UCSD-AML1 (cell line): ENCODE data around the gene TMEM19.

Source experiments
- DNase-seq: peaks from one replicate; lab custom pipeline; 2025; ENCODE audit not compliant: unreplicated experiment; lab: John Stamatoyannopoulos, UW

The TMEM19 gene

DNA sequence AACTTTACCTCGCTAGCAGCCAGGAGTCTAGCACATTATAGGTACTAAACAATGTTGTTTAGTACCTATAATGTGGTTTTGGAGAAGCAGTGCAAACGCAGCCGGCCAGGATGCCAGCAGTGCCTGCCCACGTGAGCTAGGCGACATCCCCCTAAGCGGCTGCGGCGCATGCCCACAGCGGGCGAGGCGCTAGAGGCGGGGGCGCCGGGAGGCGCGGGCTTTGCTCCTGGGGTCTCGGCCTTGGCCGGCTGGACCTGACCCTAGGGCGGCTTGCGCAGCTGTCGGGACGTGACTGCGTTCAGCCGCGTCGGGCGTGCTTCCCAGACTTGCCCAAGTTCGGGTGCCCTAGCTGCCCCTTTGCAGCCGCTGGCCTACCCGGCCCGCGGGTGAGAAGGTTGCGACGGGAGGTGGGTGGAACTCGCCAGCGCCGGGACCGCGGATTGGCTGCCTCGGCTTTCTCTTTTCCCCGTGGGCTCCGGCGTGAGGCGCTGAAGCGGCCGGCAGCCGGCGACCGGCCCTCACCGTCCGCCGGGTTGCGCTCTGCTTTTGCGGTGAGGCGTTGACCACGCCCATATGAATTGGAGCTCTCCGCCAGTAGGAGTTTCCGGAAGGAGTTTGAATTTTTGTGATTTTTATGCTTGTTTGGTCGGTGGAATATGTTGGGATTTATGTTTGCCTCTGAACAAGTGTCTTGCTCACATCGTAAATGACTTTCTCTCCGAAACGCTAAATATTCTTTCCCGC, at the start of gene TMEM19:
Gene TMEM19 (plus strand): TSS at position 169 of the 744 bp plus-strand sequence. CDS start 599 bp downstream, outside the sequence.
- peak; percentile 91 for DNase-seq

DNA sequence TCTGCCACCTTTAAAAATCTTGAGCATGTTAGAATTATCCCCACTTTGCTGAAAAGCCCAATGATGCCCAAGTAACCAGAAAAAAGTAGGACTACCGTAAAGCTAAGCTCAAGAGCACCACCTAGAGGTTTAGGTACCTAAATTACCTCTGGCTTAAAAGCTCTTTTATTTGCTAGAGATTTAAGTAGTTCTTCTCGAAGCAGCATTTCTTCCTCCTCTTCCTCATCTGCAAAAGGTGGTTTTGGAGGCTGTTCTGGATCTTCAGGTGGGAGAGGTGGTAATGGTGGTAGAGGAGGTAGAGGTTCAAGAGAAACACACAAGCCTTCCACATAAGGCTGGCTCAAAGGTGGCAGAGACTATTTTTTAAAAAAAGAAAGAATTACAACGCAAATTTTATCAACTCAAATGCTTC, 49.2 kb upstream of the TMEM19 start:
- no peak for DNase-seq

DNA sequence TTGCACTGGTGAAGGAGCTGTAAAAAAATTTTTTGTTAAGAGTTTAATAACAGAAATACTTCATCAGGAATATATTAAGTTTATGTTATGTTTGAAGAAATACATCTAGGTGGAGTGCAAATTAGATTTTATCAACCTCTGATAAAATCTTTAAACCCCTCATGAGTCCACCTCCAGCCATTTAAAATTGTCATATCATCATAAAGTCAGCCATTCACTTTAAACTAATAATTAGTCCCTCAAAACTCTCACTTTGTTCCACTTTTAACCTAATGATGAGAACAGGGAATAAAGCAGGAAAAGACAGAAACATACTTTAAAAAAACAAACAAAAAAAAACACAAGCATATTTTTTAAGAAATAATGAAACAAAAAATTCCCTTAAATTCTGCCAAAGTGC, 47.4 kb upstream of the TMEM19 start:
- no peak for DNase-seq

DNA sequence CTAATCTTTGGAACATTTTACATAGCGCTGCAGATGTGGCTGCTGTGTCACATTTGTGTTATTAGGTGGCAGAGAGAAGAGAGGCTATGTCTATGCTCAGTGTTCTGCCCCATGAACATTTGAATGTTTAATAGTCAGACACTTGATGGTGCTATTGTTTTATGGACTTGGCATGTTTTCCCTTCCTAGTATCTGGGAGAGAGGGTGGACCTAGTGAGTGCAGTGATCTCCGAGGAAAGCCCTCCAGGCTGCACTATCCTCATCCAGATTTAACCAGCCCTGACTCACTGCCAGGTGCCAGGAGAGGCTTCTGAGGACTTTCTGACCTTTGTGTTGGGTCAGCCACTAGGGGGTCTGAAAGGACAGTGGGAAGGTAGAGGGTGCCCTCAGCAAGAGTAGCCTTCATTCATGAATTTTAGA, 46.5 kb upstream of the TMEM19 start:
- peak; percentile 19 for DNase-seq

DNA sequence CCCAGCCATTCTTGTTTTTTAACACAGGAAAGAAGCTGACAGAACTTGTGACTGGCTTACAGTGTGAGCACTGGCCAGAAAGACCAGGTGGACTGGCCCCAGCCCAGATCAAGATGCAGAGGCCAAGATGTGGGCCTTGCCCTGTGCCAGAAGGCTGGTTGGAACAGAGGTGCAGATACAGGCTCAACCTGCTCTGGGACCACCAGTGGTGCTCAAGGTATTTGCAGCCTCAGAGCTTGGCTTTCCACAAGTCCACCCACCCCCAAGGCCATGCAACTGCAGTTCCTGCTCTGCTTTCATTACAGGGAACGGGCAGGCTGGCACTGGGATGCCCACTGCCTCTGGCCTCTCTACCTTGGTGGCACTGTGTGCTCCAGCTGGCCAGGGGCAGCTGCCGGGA, 45.6 kb upstream of the TMEM19 start:
- DNase-seq = no peak

DNA sequence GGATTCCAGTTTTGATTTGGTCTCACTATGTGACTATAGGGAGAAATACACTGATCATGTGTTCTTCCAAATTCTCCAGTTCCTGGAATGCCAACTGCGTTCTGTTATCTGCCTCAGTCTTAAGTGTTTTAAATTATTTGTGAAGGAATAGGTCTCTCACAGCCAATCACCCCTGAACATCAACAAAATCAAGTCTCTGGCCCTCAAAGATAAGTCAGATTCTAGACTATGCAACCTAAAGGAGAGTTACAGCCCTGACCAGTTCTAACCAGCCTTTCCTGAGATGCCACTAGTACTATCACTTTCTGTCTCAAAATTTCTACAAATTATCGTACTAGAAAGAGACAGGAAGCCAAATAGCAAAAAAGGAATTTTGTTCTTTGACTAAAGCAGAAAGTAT, 44.5 kb upstream of the TMEM19 start:
- DNase-seq = no peak

DNA sequence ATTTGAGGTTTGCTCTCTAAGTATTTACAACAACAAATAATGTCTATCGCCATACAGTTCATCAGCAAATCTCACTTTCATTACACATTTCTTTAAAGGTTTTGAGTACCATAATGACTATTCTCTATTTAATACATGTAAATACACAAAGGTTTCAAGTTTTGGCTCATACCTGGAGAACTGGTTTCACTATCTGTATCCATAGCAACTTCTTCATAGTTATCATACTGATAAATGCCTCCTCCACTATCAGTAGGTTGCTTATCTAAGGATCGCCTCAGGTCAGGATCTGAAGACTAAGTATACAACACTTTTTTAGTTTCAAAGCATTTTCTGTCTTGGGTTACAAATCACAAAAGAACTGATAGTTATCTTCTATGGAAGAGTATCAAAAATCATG, 43.6 kb upstream of the TMEM19 start:
- no peak for DNase-seq

DNA sequence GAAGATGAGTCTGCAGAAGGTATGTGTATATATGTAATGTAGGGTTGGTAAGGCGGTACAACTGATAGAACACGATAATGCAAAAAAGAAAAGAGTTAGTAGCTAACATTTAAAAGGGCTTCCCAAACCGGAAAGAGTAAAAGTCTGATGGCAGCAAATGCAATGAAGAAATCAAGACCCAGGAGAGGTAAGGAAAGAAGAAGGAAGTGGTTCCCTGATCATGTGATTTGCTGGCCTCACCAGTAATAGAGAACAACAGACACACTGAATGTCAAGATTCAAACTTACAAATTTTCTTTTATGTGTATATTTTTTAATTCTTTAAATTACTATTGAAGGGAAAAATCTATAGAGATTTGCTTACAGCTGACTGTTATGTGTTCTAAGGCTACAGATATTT, 40.6 kb upstream of the TMEM19 start:
- DNase-seq = no peak

DNA sequence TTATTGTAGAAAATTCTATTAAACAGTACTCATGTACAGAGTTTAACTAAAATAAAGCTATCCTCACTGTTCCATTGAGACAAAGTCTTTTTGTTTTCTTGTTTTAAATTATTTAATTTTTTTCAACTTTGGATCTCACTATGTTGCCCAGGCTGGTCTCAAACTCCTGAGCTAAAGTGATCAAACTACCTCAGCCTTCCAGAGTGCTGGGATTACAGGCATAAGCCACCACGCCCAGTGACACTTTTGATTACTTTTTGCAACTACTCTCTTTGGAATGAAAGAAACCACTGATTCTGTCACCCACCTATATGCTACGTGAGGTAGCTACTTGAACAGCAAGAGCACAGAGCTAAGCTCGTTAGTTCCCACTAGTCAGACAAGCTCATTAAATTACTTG, 39.4 kb upstream of the TMEM19 start:
- no peak for DNase-seq

DNA sequence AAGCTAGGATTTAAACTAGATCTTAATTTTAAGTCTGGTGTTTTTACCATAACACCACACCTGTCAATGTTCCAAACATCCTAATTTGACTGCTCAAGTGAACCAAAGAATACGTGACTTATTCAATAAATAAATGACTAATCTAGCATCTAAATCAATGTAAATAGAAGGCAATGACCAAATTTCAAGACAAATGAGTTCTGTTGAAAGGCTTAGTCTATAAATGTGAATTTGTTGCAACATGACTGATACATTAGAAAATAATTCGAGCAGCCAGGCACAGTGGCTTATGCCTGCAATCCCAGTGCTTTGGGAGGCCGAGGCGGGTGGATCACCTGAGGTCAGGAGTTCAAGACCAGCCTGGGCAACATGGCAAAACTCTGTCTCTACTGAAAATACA, 37.3 kb upstream of the TMEM19 start:
- no peak for DNase-seq

DNA sequence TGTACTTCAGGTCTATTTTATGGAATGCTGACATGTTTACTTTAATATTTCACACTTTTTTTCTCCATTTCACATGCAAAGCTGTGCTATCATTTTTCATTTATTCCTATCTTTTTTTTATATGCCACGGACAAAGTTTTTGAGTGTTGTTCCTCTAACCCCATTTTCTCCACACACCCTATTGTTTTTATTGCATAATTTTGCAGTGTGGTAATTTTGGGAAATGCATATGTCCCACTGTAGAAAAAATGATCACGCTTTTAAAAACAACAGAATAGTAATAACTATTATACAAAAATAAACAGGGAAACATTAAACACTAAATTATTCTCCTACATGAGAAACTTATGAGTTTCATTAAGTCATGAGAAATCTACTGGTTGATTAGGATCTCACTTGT, 36.5 kb upstream of the TMEM19 start:
- DNase-seq = no peak

DNA sequence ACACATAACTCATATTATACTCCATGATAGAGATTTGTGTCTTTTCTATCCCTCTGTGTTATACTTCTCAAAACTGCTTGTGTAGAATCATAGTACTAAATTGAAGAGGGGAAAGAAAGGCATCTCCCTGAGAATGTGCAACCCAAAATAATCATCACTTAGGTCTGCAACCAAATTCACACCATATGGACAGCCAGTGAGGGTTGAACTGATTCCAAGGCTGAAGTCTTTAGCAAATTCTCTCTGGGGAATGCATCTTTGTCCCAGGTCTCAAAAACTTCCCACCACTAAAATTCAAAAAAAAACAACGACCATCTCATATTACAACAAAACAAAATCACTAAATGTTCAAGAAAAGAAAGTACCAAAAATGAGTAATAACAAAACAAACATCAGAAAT, 33.2 kb upstream of the TMEM19 start:
- no peak for DNase-seq

DNA sequence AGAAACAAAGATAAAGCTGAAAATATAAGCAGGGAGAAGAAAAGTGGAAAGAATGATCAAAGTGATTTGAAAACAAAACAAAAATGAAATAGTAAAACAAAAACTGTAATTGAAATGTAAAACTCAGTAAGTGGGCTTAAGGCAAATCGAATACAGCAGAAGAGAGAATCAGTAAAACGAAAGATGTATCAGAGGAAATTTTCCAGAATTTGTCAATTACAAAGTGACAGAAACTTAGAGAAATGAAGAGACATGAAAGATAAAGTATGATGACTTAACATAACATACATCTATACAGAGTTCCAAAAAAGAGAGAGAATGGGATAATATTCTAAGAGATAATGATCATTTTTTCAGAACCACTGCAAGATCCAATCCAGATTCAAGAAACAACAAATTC, 32.7 kb upstream of the TMEM19 start:
- DNase-seq = no peak

DNA sequence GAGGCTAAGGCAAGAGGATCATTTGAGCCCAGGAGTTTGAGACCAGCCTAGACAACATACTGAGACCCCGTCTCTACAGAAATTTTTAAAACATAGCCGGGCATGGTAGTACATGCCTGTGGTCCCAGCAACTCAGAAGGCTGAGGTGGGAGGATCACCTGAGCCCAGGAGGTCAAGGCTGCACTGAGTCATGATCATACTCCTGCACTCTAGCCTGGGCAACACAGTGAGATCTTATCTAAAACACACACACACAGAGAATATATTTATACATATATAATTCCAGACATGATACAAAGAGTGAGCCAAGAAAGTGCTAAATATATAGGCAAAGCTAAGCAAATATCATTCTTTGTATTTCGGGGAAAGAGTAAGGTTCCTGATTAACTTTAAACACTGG, 31.7 kb upstream of the TMEM19 start:
- DNase-seq = no peak

DNA sequence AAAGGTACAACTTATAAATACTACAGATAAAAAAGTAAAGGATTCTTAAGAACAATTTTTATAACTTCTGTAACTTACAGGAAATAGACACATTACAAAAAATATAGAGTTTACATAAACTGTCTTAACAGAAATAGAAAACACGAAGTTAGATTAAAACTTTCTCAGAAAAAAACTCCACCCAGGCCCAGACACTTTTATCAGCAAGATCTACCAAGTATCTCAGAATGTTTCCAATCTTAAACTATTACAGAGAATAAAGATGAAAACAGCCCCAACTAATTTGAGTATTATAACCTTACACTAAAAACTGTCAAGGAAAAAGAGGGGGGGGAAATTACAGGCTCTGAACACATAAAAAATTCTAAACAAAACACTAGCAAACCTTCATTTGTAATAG, 30.4 kb upstream of the TMEM19 start:
- DNase-seq = no peak

DNA sequence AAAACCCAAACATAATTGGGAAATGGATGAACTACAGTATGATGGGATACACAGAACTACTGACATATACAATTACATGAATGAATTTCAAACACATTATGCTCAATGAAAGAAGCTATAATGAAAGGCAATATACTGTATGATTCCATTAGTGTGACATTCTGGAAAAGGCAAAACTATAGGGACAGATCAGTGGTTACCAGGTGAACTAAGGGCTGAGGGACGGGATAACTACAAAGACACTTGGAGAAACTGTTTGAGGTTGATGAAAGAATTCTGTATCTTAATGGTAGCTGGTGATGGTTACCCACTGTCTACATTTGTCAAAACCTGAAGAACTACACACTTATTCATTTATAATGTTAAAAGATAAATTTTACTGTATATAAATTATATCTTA, 30.0 kb upstream of the TMEM19 start:
- DNase-seq = no peak

DNA sequence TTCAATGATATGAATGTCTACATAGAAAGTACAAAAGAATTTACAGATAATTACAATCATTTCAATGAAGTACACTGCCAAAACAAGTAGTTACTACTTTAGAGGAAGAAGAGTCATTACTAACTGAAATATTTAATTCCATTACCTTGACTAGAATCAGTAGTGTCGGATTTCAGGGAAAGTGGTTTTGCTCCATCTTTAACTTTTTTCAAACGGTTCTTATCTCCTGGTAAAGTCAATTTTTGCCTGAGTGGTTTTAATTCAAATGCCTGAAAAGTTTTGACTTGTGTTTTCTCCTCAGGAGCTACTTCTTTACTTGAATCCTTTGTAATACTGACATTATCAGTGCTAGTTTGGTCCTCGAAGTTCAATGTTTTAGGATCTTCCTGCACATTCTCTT, 29.1 kb upstream of the TMEM19 start:
- no peak for DNase-seq

DNA sequence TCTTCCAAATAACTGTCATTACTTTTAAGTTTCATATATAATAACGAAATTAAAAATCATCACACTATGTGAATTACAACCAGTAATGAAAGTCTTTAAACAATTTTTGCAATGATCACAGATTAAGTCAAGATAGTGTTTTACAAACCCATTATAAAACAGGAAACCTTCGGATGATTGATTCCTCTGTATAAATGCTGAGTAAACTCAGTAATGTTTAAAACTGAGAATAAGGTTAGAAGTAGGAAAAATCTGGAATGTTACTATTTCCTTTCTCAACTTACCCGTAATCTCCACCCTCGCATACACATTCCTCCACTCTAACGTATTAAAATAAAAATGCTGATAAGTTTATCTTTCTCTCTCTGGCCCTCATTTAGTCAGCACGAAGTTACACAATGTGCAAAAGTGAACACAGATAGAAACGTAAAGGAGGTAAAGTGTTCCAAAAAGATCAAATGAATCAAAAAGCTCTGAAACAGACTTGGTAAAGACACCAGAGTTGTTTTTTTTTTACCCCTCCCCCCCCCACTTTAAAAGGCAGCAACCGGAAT, 23.8 kb upstream of the TMEM19 start:
- no peak for DNase-seq

DNA sequence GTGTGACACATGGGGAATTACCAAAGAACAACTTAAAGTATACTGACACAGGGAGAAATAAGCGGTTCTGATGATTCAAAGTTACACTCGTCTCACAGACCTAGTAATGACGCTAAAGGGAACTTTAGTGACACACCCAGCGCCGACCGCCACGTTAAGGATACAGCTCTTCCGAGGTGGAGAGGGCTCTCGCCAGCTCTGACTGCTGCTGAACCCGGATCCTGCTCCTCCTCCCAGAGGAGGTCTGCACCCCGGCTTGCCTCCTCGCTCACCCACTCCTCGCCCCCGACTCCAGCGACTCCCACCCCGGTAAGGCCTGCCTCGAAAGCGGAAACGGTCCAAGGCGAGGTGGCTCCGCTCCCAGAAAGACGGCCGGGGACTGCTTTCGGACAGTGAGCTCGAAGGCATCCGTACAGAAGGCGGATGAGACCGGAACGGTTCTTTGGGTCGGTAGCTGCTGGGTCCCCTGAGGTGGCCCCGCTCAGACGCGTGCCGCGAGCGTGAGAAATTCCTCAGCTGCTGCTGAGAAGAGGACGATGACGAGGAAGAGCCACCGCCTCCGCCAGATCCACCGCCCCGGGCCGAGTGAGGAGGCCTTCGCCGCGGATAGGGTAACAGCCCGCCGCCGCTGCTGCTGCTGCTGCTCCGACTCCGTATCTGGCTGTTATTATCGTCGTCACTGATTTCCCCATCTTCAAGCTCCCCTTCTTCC, 22.9 kb upstream of the TMEM19 start:
- DNase-seq = peak; percentile 69

DNA sequence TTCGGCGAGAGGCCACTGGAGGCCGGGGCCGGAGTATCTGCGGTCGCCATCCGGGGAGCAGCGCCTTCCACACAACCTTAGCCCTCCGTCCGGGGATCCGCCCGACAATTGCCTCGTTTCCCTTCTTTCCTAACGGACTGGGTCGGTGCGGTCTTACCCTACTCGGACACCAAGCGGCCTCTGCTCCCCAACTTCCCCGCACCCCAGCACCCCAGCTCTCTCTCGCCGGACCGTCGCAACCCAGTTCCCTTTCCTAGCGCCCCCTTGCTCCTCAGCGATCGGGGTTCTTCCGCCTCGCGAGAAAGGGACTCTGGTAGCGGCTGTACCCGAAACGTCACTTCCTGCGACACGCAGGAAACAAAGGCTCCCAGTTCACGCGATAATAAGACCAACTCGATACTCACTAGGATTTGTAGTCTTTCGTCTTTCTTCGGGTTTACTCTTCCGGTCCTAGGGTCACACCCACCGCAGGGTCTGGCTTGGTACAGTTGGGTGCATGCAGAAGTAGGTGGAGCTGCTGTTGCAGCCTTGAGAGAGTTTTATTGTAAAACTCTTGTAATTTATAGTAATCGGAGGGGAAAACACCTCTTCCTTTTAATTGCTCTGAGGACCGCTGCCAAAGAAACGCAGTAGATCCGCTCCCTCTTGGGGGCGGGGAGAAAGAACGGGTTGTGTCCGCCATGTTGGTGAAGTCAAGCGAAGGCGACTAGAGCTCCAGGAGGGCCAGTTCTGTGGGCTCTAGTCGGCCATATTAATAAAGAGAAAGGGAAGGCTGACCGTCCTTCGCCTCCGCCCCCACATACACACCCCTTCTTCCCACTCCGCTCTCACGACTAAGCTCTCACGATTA, 22.1 kb upstream of the TMEM19 start, which contains the start of the genes THAP2 and ZFC3H1:
Gene THAP2 (plus strand): TSS at position 741 of the 850 bp plus-strand sequence. CDS start 209 bp downstream, outside the sequence.
Gene ZFC3H1 (minus strand): TSS at position 288 of the 850 bp plus-strand sequence. CDS start 238 bp downstream, at position 50.
- peak; percentile 93 for DNase-seq

DNA sequence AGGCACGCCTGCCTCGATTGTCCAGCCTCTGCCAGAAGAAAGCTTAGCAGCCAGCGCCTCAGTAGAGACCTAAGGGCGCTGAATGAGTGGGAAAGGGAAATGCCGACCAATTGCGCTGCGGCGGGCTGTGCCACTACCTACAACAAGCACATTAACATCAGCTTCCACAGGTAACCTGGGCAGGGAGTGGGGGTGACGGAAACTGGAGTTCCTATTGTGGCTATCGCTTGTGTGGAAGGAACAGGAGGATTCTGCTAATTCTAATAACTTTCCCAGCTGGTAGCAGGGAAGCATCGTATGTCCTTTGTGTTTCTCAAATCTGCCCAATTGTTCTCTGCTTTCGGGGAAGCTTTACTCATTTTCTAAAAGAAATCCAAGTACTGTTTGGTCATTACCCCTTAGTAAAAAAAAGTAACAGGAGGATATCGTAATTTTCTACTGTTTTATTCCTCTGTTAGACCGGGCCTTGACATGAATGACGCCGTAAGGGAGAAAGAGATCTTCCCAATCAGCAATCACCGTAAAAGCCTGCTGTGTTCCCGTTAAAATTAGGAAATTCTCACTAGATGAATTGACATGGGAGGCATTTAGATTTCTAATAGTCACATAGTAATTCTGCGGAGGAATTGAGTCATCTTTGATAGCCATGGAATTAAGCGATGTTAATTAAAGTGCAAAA, 21.3 kb upstream of the TMEM19 start:
- DNase-seq = no peak
